Prostate gland (tissue), 2 donors: ENCODE results near the gene PKNOX2.

ENCODE experiments used
- POLR2A ChIP-seq: fragments of 450-650 bp; IDR thresholded peaks from one replicate; pipeline ENCODE4 v1.6.1; 2016; ENCODE audit warnings: antibody characterized with exemption, mild to moderate bottlenecking
- TF ChIP-seq, protein P1 (sequence below), 4 experiments: fragments of 200-600 bp in 2 of 4; fragments of 450-650 bp in 2 of 4; sonication (generic) in 2 of 4; IDR thresholded peaks; 1 replicate in 3 of 4; 2 replicates in 1 of 4; pipeline ENCODE4 v1.5.1; 2016 to 2019; ENCODE audit warnings: antibody characterized with exemption in 4 of 4, mild to moderate bottlenecking in 2 of 4, moderate library complexity in 2 of 4

DNA sequence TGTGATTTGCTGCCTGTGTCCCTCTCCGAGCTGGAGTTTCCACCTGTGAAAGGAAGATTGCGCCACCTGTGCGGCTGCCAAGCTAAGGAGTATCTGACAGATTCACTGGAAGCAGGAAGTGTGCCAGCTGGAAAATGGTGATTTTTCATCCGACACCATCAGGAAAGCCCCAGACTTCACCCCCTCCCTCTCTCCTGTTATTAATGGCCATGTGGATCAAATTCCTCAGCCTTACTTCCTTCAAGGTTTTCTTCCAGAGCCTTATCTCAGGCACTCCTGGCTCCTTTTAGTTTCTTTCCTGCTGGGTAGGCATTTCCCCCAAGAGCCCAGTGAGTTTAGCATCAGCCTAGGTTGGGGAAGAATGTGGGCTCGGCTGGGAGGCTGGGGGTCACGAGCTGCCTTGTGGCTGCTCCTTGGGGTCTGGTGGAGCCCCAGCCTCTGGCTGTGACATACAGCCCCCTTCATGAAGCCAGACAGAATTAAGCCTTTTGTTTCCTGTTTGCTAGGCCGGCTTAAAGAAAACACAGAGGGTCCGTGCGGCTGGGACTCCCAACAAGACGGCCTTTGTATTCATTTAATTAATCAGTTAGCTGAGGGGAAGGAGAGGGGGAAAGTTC lies 37.1 kb downstream of the PKNOX2 start:
- TF ChIP-seq, protein P1, sequence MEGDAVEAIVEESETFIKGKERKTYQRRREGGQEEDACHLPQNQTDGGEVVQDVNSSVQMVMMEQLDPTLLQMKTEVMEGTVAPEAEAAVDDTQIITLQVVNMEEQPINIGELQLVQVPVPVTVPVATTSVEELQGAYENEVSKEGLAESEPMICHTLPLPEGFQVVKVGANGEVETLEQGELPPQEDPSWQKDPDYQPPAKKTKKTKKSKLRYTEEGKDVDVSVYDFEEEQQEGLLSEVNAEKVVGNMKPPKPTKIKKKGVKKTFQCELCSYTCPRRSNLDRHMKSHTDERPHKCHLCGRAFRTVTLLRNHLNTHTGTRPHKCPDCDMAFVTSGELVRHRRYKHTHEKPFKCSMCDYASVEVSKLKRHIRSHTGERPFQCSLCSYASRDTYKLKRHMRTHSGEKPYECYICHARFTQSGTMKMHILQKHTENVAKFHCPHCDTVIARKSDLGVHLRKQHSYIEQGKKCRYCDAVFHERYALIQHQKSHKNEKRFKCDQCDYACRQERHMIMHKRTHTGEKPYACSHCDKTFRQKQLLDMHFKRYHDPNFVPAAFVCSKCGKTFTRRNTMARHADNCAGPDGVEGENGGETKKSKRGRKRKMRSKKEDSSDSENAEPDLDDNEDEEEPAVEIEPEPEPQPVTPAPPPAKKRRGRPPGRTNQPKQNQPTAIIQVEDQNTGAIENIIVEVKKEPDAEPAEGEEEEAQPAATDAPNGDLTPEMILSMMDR (IDR thresholded peaks at IDR 0.05) = no peak
- TF ChIP-seq POLR2A = no peak
